Body of pancreas (tissue), 4 donors: Measurements from ENCODE around the gene FOXE3.

Source experiments
- POLR2A ChIP-seq, 3 donors: fragments of 450-650 bp; IDR thresholded peaks; one replicate each; pipeline ENCODE4 v1.6.1; 2016; ENCODE audit warnings: antibody characterized with exemption in 3 of 3, mild to moderate bottlenecking in 2 of 3
- TF ChIP-seq, protein P1 (sequence below), 7 experiments: fragments of 450-650 bp in 4 of 7; fragments of 200-600 bp in 3 of 7; sonication (generic) in 3 of 7; IDR thresholded peaks; one replicate each; pipeline ENCODE4 v1.5.1; 2016 to 2019; ENCODE audit warnings: antibody characterized with exemption in 7 of 7

DNA sequence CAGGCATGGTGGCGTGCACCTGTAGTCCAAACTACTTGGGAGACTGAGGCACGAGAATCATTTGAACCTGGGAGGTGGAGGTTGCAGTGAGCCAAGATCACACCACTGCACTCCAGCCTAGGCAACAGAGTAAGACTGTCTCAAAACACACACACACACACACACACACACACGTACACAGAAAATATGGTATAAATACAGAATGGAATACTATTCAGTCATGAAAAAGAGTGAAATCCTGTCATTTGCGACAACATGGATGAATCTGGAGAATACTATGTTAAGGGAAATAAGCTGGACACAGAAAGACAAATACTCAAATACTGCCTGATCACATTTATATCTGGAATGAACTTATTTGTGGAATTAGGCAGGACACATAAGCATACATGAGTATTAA is 40.2 kb downstream of the FOXE3 start:
- TF ChIP-seq, protein P1, sequence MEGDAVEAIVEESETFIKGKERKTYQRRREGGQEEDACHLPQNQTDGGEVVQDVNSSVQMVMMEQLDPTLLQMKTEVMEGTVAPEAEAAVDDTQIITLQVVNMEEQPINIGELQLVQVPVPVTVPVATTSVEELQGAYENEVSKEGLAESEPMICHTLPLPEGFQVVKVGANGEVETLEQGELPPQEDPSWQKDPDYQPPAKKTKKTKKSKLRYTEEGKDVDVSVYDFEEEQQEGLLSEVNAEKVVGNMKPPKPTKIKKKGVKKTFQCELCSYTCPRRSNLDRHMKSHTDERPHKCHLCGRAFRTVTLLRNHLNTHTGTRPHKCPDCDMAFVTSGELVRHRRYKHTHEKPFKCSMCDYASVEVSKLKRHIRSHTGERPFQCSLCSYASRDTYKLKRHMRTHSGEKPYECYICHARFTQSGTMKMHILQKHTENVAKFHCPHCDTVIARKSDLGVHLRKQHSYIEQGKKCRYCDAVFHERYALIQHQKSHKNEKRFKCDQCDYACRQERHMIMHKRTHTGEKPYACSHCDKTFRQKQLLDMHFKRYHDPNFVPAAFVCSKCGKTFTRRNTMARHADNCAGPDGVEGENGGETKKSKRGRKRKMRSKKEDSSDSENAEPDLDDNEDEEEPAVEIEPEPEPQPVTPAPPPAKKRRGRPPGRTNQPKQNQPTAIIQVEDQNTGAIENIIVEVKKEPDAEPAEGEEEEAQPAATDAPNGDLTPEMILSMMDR (IDR thresholded peaks at IDR 0.05): no peak
- TF ChIP-seq POLR2A (IDR thresholded peaks at IDR 0.05): no peak
